Esophagus muscularis mucosa (tissue), 4 donors: ENCODE results near the gene DLX3. TPM values are rescaled to one million over a fixed set of nuclear protein-coding genes. Genes with fewer than 3 reads are reported as not detected.

ENCODE experiments used
- DNase-seq: peaks from one replicate; pipeline ENCODE4 v3.0.0-alpha.2; 2017; ENCODE audit errors: extremely low spot score
- H3K27ac ChIP-seq, 4 donors: fragments of 200-600 bp; sonication (generic); replicated peaks in 1 of 4; 1 replicate in 3 of 4; 2 replicates in 1 of 4; pipeline ENCODE4 v1.5.1; 2016 to 2019; ENCODE audit warnings: mild to moderate bottlenecking in 1 of 4
- H3K27me3 ChIP-seq, 4 donors: fragments of 200-600 bp; sonication (generic); one replicate each; pipeline versions ENCODE4 v1.5.1 to v1.6.0; 2016 to 2019
- H3K36me3 ChIP-seq, 4 donors: fragments of 200-600 bp; sonication (generic); one replicate each; pipeline ENCODE4 v1.5.1; 2016 to 2019
- H3K4me1 ChIP-seq, 4 donors: fragments of 200-600 bp; sonication (generic); one replicate each; pipeline ENCODE4 v1.5.1; 2016 to 2019
- H3K4me3 ChIP-seq, 4 donors: fragments of 200-600 bp; sonication (generic); 1 replicate in 2 of 4; 2 replicates in 2 of 4; pipeline ENCODE4 v1.5.1; 2016 to 2019; ENCODE audit warnings: mild to moderate bottlenecking in 4 of 4, moderate library complexity in 1 of 4
- H3K9me3 ChIP-seq, 4 donors: fragments of 200-600 bp; sonication (generic); 1 replicate in 3 of 4; 2 replicates in 1 of 4; pipeline ENCODE4 v1.5.1; 2016 to 2019
- CTCF ChIP-seq, 3 experiments: fragments of 200-600 bp in 2 of 3; fragments of 450-650 bp in 1 of 3; sonication (generic) in 2 of 3; IDR thresholded peaks; one replicate each; pipeline ENCODE4 v1.5.1; 2017 to 2019; ENCODE audit warnings: antibody characterized with exemption in 3 of 3, mild to moderate bottlenecking in 2 of 3, moderate library complexity in 1 of 3
- EP300 ChIP-seq: sonication (generic); formaldehyde crosslinking; IDR thresholded peaks from one replicate; pipeline ENCODE4 v1.6.1; 2017; ENCODE audit warnings: antibody characterized with exemption
- POLR2A ChIP-seq: fragments of 450-650 bp; IDR thresholded peaks from one replicate; pipeline ENCODE4 v1.6.1; 2017; ENCODE audit warnings: antibody characterized with exemption, moderate library complexity, mild to moderate bottlenecking, low read depth
- POLR2AphosphoS5 ChIP-seq, 2 donors: sonication (generic); formaldehyde crosslinking; IDR thresholded peaks; one replicate each; pipeline ENCODE4 v1.6.1; 2017; ENCODE audit warnings: antibody characterized with exemption in 2 of 2
- WGBS: methylation state at CpG from one replicate; pipeline ENCODE4 v1.1.5; 2018; 5-methylcytosine and 5-hydroxymethylcytosine counted together
- intact Hi-C: fragments of 100-400 bp; cut with DNase I; formaldehyde crosslinking; loops from one replicate; pipeline ENCODE4 v1.15.1; 2023
- total RNA-seq, 4 donors: library from RNA; depleted of rRNA; stranded (reverse); fragments of >200 nt; gene quantifications; one replicate each; pipeline versions ENCODE4 v1.1.0 to v1.2.1, GENCODE V29; 2016

Gene DLX3
- total RNA-seq, 4 donors from 2014 or later: 0.32 TPM; not detected in 3

GRCh38 chr17:49952209-49952911, 42.7 kb downstream of the DLX3 start:
- H3K4me3 ChIP-seq: no peak overlapping the region
- H3K9me3 ChIP-seq: no peaks in the 10 kb centered on the region
- peak; percentile 58 to 78 (median 71) for TF ChIP-seq CTCF (IDR thresholded peaks at IDR 0.05)
- TF ChIP-seq POLR2A: no peak
- TF ChIP-seq POLR2AphosphoS5 (IDR thresholded peaks at IDR 0.05): no peak
- TF ChIP-seq EP300: no peak
- H3K4me1 ChIP-seq: no peaks in the 10 kb centered on the region
- peak; percentile 94 for DNase-seq
- intact Hi-C loops: loop anchor here (2.0 kb wide), 1 partner anchor 44 kb away; no protein-coding TSS in a partner anchor
- no peaks in the 10 kb centered on the region for H3K36me3 ChIP-seq
- 47% methylated on average over 7 of the region's 7 CpGs for whole genome bisulfite sequencing
- H3K27me3 ChIP-seq: peaks cover 0 to 71% (median 2%) of the 10 kb centered on the region in 4 donors
- H3K27ac ChIP-seq: no peak overlapping the region

- intact Hi-C loops: loop anchor here (2.0 kb wide), 1 partner anchor 45 kb away; no protein-coding TSS in a partner anchor
- Histone ChIP-seq H3K36me3 (no peaks in the 10 kb centered on the region), H3K27me3 (peaks cover 0 to 73% (median 2%) of the 10 kb centered on the region in 4 donors), H3K9me3 (no peaks in the 10 kb centered on the region), H3K4me3 (no peak overlapping the region), H3K4me1 (no peaks in the 10 kb centered on the region), H3K27ac (no peak overlapping the region)
- DNase-seq: no peak
- WGBS: 43% methylated on average over 14 of the region's 14 CpGs
- TF ChIP-seq POLR2A: no peak
- no peak for TF ChIP-seq EP300
- no peak for TF ChIP-seq CTCF (IDR thresholded peaks at IDR 0.05)
- no peak for TF ChIP-seq POLR2AphosphoS5 (IDR thresholded peaks at IDR 0.05)
Measured at GRCh38 chr17:49951362-49952082, 43.5 kb downstream of the DLX3 start.

DNA sequence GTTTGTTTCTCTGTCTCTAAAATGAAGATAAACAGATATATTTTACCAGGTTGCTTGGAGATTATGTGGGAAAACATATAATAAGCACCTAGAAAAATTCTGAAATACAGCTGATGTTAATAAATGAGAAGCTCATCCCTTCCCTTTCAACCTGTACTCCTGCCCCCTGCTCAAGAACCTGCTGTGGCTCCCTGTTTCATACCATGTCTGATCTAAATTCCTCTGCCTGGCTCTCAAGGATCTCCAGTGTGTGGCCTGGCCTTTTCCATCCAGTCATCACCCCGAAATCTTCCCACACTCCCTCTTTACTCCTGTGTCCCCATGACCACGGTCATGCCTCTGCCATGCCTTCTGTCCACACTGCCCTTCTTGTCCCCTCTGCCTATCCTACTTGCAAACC, 45.4 kb downstream of the DLX3 start:
- Histone ChIP-seq H3K9me3 (no peaks in the 10 kb centered on the region), H3K27ac (no peak overlapping the region), H3K4me1 (no peaks in the 10 kb centered on the region), H3K4me3 (no peak overlapping the region), H3K36me3 (no peaks in the 10 kb centered on the region), H3K27me3 (peaks cover 0 to 91% (median 2%) of the 10 kb centered on the region in 4 donors)
- intact Hi-C loops: no loop called here
- no peak for TF ChIP-seq EP300
- TF ChIP-seq POLR2A: no peak
- TF ChIP-seq POLR2AphosphoS5 (IDR thresholded peaks at IDR 0.05): no peak
- no peak for TF ChIP-seq CTCF (IDR thresholded peaks at IDR 0.05)
- no peak for DNase-seq
- WGBS: 88% methylated on average over 2 of the region's 2 CpGs

DNA sequence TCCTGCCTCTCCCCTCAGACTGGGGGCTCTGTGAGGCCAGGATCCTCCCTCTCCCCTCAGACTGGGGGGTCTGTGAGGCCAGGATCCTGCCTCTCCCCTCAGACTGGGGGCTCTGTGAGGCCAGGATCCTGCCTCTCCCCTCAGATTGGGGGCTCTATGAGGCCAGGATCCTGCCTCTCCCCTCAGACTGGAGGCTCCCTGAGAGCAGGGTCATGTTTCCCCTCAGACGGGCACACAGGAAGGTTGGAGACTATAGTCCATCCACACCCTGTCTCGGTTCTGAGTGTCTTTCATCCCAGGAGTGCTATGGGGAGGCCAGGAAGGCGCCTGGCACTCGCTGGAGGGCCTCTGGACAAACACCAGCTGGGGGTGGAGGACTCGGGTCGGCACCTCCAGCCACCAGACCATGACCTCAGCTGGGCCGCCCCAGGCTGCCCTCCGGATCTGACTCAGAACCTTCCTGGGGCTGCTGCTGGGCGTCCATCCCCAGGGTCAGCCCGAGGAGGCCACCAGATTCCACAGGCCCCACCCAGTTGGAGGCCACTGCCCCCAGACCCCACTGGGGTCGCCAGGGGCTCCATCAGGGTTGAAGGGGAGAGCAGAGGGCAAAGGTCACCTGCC, 48.0 kb downstream of the DLX3 start:
- H3K9me3 ChIP-seq: no peaks in the 10 kb centered on the region
- no peaks in the 10 kb centered on the region for H3K4me1 ChIP-seq
- DNase-seq: no peak
- H3K27ac ChIP-seq: no peak overlapping the region
- no peaks in the 10 kb centered on the region for H3K36me3 ChIP-seq
- TF ChIP-seq POLR2A (no peak), CTCF (IDR thresholded peaks at IDR 0.05) (no peak), EP300 (no peak), POLR2AphosphoS5 (IDR thresholded peaks at IDR 0.05) (no peak)
- no peak overlapping the region for H3K4me3 ChIP-seq
- WGBS: 93% methylated on average over 3 of the region's 11 CpGs
- intact Hi-C loops: no loop called here
- peaks cover 0 to 96% (median 2%) of the 10 kb centered on the region in 4 donors for H3K27me3 ChIP-seq
